Endothelial cell of umbilical vein (primary cell): ENCODE results near the gene MARK2.
"Not testable (repeated sequence)": the region's sequence is repeated elsewhere in the genome, so short reads cannot be mapped to it uniquely, and the experiment has no call there.

Experiments used
- CTCF ChIP-seq, 2 donors: IDR thresholded peaks; 1 replicate in 1 of 2; 2 replicates in 1 of 2; pipeline ENCODE4 v1.5.1; 2011; ENCODE audit warnings: low read length in 2 of 2, mild to moderate bottlenecking in 2 of 2, moderate library complexity in 2 of 2, control low read depth in 1 of 2, inconsistent platforms in 1 of 2, low read depth in 1 of 2; ENCODE audit not compliant: insufficient read depth in 1 of 2; ENCODE audit errors: extremely low read depth in 1 of 2
- EZH2 ChIP-seq: IDR thresholded peaks from 2 replicates; pipeline ENCODE4 v1.6.1; 2012; ENCODE audit warnings: borderline replicate concordance, low read depth, mild to moderate bottlenecking, moderate library complexity, low read length, inconsistent platforms; ENCODE audit not compliant: severe bottlenecking
- FOS ChIP-seq: IDR thresholded peaks from 2 replicates; pipeline ENCODE4 v1.6.1; 2011; ENCODE audit warnings: mild to moderate bottlenecking, low read length, moderate library complexity, borderline replicate concordance; ENCODE audit not compliant: insufficient read depth
- GATA2 ChIP-seq: IDR thresholded peaks from 2 replicates; pipeline ENCODE4 v1.7.0; 2011; ENCODE audit warnings: low read depth, mild to moderate bottlenecking, moderate library complexity, mixed read lengths, low read length; ENCODE audit not compliant: insufficient read length, insufficient read depth
- JUN ChIP-seq: IDR thresholded peaks from 2 replicates; pipeline ENCODE4 v1.6.1; 2011; ENCODE audit warnings: borderline replicate concordance, low read depth; ENCODE audit not compliant: insufficient read length, insufficient read depth
- MYC ChIP-seq: IDR thresholded peaks from one replicate; pipeline ENCODE4 v1.6.1; 2011; ENCODE audit warnings: mild to moderate bottlenecking, low read depth, low read length
- POLR2A ChIP-seq: IDR thresholded peaks from 2 replicates; pipeline ENCODE4 v1.6.1; 2012; ENCODE audit warnings: low read depth, mild to moderate bottlenecking, control low read depth, low read length
- POLR2AphosphoS5 ChIP-seq: IDR thresholded peaks from 2 replicates; pipeline ENCODE4 v1.6.1; 2012; ENCODE audit warnings: low read depth, mild to moderate bottlenecking, control low read depth, low read length, moderate library complexity; ENCODE audit not compliant: insufficient read depth

GRCh38 chr11:63863620-63864019, 24.7 kb downstream of the MARK2 start:
- not testable (repeated sequence) for TF ChIP-seq POLR2AphosphoS5; POLR2A; CTCF (IDR thresholded peaks at IDR 0.05; ENCODE audit: extremely low read depth in 1 of 2, insufficient read depth in 1 of 2, low read depth in 1 of 2, low read length in 2 of 2); EZH2; FOS; GATA2; JUN; MYC
